Omental fat pad (tissue), 4 donors: ENCODE data around the gene AACS. TPM values are rescaled to one million over a fixed set of nuclear protein-coding genes. Genes with fewer than 3 reads are reported as not detected.

Source experiments
- ATAC-seq: fragments of 150-250 bp; one replicate; pipeline ENCODE4 v1.9.1; 2016; ENCODE audit warnings: mild to moderate bottlenecking, moderate library complexity; ENCODE audit not compliant: low FRiP score
- DNase-seq: peaks from one replicate; pipeline ENCODE4 v3.0.0-alpha.2; 2019; ENCODE audit warnings: low spot score
- CTCF ChIP-seq, 3 donors: fragments of 450-650 bp; IDR thresholded peaks; one replicate each; pipeline ENCODE4 v1.5.1; 2016 to 2017; ENCODE audit warnings: antibody characterized with exemption in 3 of 3, mild to moderate bottlenecking in 3 of 3, moderate library complexity in 2 of 3
- total RNA-seq, 4 donors: library from RNA; depleted of rRNA; stranded (reverse); fragments of >200 nt; gene quantifications; one replicate each; pipeline ENCODE4 v1.1.0, GENCODE V29; 2016

AACS gene
- total RNA-seq, result 10 to 100 TPM; 20.3 to 55.5 (median 33.5) TPM

- DNase-seq (peak; percentile 36), ATAC-seq (peak; percentile 97)
- TF ChIP-seq CTCF (IDR thresholded peaks at IDR 0.05), result no peak
These were observed at the start of gene AACS for GRCh38 chr12:125065021-125065918. AACS (plus strand) TSS chr12:125065435; CDS start chr12:125065585, 150 bp downstream.

GRCh38 chr12:125015680-125016310 is 49.4 kb upstream of the AACS start:
- DNase-seq (no peak), ATAC-seq (no peak)
- TF ChIP-seq CTCF (IDR thresholded peaks at IDR 0.05), result no peak

GRCh38 chr12:125017801-125018200 is 47.4 kb upstream of the AACS start:
- DNase-seq (no peak), ATAC-seq (no peak)
- no peak for TF ChIP-seq CTCF (IDR thresholded peaks at IDR 0.05)

- ATAC-seq (no peak), DNase-seq (no peak)
- no peak for TF ChIP-seq CTCF (IDR thresholded peaks at IDR 0.05)
These were observed 46.9 kb upstream of the AACS start for GRCh38 chr12:125018356-125018755.

- ATAC-seq, result no peak
These were observed 44.1 kb upstream of the AACS start for GRCh38 chr12:125021096-125021495.

GRCh38 chr12:125021771-125022170 is 43.5 kb upstream of the AACS start:
- DNase-seq (no peak), ATAC-seq (no peak)
- TF ChIP-seq CTCF (IDR thresholded peaks at IDR 0.05), result no peak

More at GRCh38 chr12:125021096-125021495, 44.1 kb upstream of the AACS start:
- TF ChIP-seq CTCF (IDR thresholded peaks at IDR 0.05), result no peak
- no peak for DNase-seq
